ENCODE results near the gene TMEM273. TPM values are rescaled to one million over a fixed set of nuclear protein-coding genes. Genes with fewer than 3 reads are reported as not detected.

Gene TMEM273
- total RNA-seq, 2 donors from 2014 or later, result 4.3 to 9.3 TPM

GRCh38 chr10:49212076-49212475 lies 23.9 kb upstream of the TMEM273 start:
- TF ChIP-seq POLR2A (IDR thresholded peaks at IDR 0.05) (no peak), CTCF (IDR thresholded peaks at IDR 0.05) (no peak)
- Histone ChIP-seq H3K27ac (no peak overlapping the region), H3K4me1 (no peaks in the 10 kb centered on the region), H3K27me3 (no peaks in the 10 kb centered on the region), H3K36me3 (replicated peaks in 1 of 2; ENCODE audit: insufficient read depth in 1 of 2, low read depth in 2 of 2) (no peaks in the 10 kb centered on the region), H3K9me3 (no peaks in the 10 kb centered on the region), H3K4me3 (no peak overlapping the region)
- intact Hi-C loops (cut with DNase I), result no loop called here
- ATAC-seq (no peak), DNase-seq (no peak)
- 75 to 86% methylated on average over 1 of the region's 1 CpG for WGBS, 2 donors

- DNase-seq, result no peak
- H3K27ac ChIP-seq, result no peak overlapping the region
- no peaks in the 10 kb centered on the region for H3K36me3 ChIP-seq (replicated peaks in 1 of 2; ENCODE audit: insufficient read depth in 1 of 2, low read depth in 2 of 2)
- TF ChIP-seq CTCF (IDR thresholded peaks at IDR 0.05), result no peak
- no peak for TF ChIP-seq POLR2A (IDR thresholded peaks at IDR 0.05)
- H3K4me1 ChIP-seq, result no peaks in the 10 kb centered on the region
- H3K9me3 ChIP-seq, result no peaks in the 10 kb centered on the region
- no peak for ATAC-seq
- no peak overlapping the region for H3K4me3 ChIP-seq
- H3K27me3 ChIP-seq, result no peaks in the 10 kb centered on the region
- intact Hi-C loops (cut with DNase I), result no loop called here
- WGBS, 2 donors, result 83 to 87% methylated on average over 2 of the region's 2 CpGs
These were observed 20.8 kb upstream of the TMEM273 start for GRCh38 chr10:49208996-49209395.

- Histone ChIP-seq H3K27ac (no peak overlapping the region), H3K36me3 (replicated peaks in 1 of 2; ENCODE audit: insufficient read depth in 1 of 2, low read depth in 2 of 2) (no peaks in the 10 kb centered on the region), H3K27me3 (no peaks in the 10 kb centered on the region), H3K4me3 (no peak overlapping the region), H3K4me1 (no peaks in the 10 kb centered on the region), H3K9me3 (no peaks in the 10 kb centered on the region)
- intact Hi-C loops (cut with DNase I), result no loop called here
- DNase-seq (no peak), ATAC-seq (no peak)
- WGBS, 2 donors, result 53 to 54% methylated on average over 9 of the region's 9 CpGs
- no peak for TF ChIP-seq CTCF (IDR thresholded peaks at IDR 0.05)
- TF ChIP-seq POLR2A (IDR thresholded peaks at IDR 0.05), result no peak
These were observed 19.8 kb upstream of the TMEM273 start for GRCh38 chr10:49207936-49208487.

GRCh38 chr10:49207113-49207512 lies 18.9 kb upstream of the TMEM273 start:
- H3K27ac ChIP-seq, result no peak overlapping the region
- 59 to 62% methylated on average over 3 of the region's 3 CpGs for WGBS, 2 donors
- no peak for TF ChIP-seq CTCF (IDR thresholded peaks at IDR 0.05)
- TF ChIP-seq POLR2A (IDR thresholded peaks at IDR 0.05), result no peak
- no peak overlapping the region for H3K4me3 ChIP-seq
- no peak for DNase-seq
- no peak for ATAC-seq
- intact Hi-C loops (cut with DNase I), result no loop called here
- H3K36me3 ChIP-seq (replicated peaks in 1 of 2; ENCODE audit: insufficient read depth in 1 of 2, low read depth in 2 of 2), result no peaks in the 10 kb centered on the region
- no peaks in the 10 kb centered on the region for H3K9me3 ChIP-seq
- no peaks in the 10 kb centered on the region for H3K27me3 ChIP-seq
- no peaks in the 10 kb centered on the region for H3K4me1 ChIP-seq

GRCh38 chr10:49205206-49205605 lies 17.0 kb upstream of the TMEM273 start:
- DNase-seq (no peak), ATAC-seq (no peak)
- no peaks in the 10 kb centered on the region for H3K4me1 ChIP-seq
- no peak for TF ChIP-seq POLR2A (IDR thresholded peaks at IDR 0.05)
- no peak for TF ChIP-seq CTCF (IDR thresholded peaks at IDR 0.05)
- 66 to 70% methylated on average over 3 of the region's 3 CpGs for WGBS, 2 donors
- no peaks in the 10 kb centered on the region for H3K36me3 ChIP-seq (replicated peaks in 1 of 2; ENCODE audit: insufficient read depth in 1 of 2, low read depth in 2 of 2)
- H3K27ac ChIP-seq, result no peak overlapping the region
- intact Hi-C loops (cut with DNase I), result no loop called here
- no peak overlapping the region for H3K4me3 ChIP-seq
- H3K27me3 ChIP-seq, result no peaks in the 10 kb centered on the region
- H3K9me3 ChIP-seq, result no peaks in the 10 kb centered on the region
